Vagina (tissue), 2 donors: ENCODE measurements around the gene SEMA4G.

ENCODE experiments used
- CTCF ChIP-seq, 3 experiments: fragments of 450-650 bp in 2 of 3; fragments of 200-600 bp in 1 of 3; sonication (generic) in 1 of 3; IDR thresholded peaks; one replicate each; pipeline ENCODE4 v1.5.1; 2017 to 2019; ENCODE audit warnings: antibody characterized with exemption in 3 of 3, mild to moderate bottlenecking in 2 of 3, moderate library complexity in 2 of 3
- POLR2A ChIP-seq, 2 donors: fragments of 450-650 bp; IDR thresholded peaks; one replicate each; pipeline ENCODE4 v1.6.1; 2017; ENCODE audit warnings: antibody characterized with exemption in 2 of 2, mild to moderate bottlenecking in 2 of 2, moderate library complexity in 2 of 2
- POLR2AphosphoS5 ChIP-seq, 2 donors: sonication (generic); formaldehyde crosslinking; IDR thresholded peaks; one replicate each; pipeline ENCODE4 v1.9.0; 2017; ENCODE audit warnings: antibody characterized with exemption in 2 of 2, mild to moderate bottlenecking in 2 of 2, low read depth in 1 of 2; ENCODE audit not compliant: insufficient read depth in 1 of 2

- TF ChIP-seq CTCF (IDR thresholded peaks at IDR 0.05), result no peak
- TF ChIP-seq POLR2AphosphoS5 (IDR thresholded peaks at IDR 0.05; ENCODE audit: insufficient read depth in 1 of 2, low read depth in 1 of 2), result no peak
- no peak for TF ChIP-seq POLR2A (IDR thresholded peaks at IDR 0.05)
Observed at GRCh38 chr10:100980311-100980710, 11.0 kb downstream of the SEMA4G start.
